Left lung (tissue), 10 donors: ENCODE data around the gene TTLL10. TPM values are rescaled to one million over a fixed set of nuclear protein-coding genes. Genes with fewer than 3 reads are reported as not detected.

Experiments used
- ATAC-seq: fragments of 200-7000 bp; cut with Tn5 transposase; one replicate; pipeline ENCODE4 v1.9.1; 2020; ENCODE audit warnings: moderate library complexity
- DNase-seq, 4 donors: peaks; one replicate each; pipeline ENCODE4 v3.0.0-alpha.2; 2013 to 2020
- H3K27ac ChIP-seq, 2 donors: fragments of 200-600 bp; sonication (generic) in 1 of 2; one replicate each; pipeline versions ENCODE4 v1.5.0 to v1.8.0; 2020 to 2021
- H3K27me3 ChIP-seq, 2 donors: fragments of 200-600 bp; sonication (generic) in 1 of 2; one replicate each; pipeline versions ENCODE4 v1.5.0 to v1.8.0; 2020 to 2021
- H3K36me3 ChIP-seq, 2 donors: fragments of 200-600 bp; sonication (generic) in 1 of 2; one replicate each; pipeline versions ENCODE4 v1.5.0 to v1.8.0; 2020 to 2021
- H3K4me1 ChIP-seq, 2 donors: fragments of 200-600 bp; one replicate each; pipeline ENCODE4 v1.8.0; 2021
- H3K4me3 ChIP-seq, 2 donors: fragments of 200-600 bp; sonication (generic) in 1 of 2; one replicate each; pipeline versions ENCODE4 v1.5.0 to v1.8.0; 2020 to 2021; ENCODE audit warnings: mild to moderate bottlenecking in 1 of 2
- H3K9me3 ChIP-seq, 2 donors: fragments of 200-600 bp; sonication (generic) in 1 of 2; one replicate each; pipeline versions ENCODE4 v1.5.0 to v1.8.0; 2020 to 2021
- intact Hi-C, 2 donors: fragments of 100-400 bp; cut with DNase I; formaldehyde crosslinking; loops; one replicate each; pipeline versions ENCODE4 v1.11.2 to v1.14.2; 2022
- polyA plus RNA-seq, 6 donors: library from polyadenylated mRNA; unstranded; fragments of 120-200 nt; gene quantifications; one replicate each; pipeline ENCODE4 v1.2.1, GENCODE V29; 2013; ENCODE audit not compliant: insufficient read length in 6 of 6
- total RNA-seq, 2 donors: library from RNA; stranded (reverse); fragmentation: NEBNext Ultra II Directional; extraction: Animal tissue kit (Norgen Biotek cat#: 25700); gene quantifications; one replicate each; pipeline ENCODE4 v1.2.1, GENCODE V29; 2021
- TF ChIP-seq, protein P1 (sequence below), 2 donors: fragments of 200-600 bp; sonication (generic) in 1 of 2; IDR thresholded peaks; one replicate each; pipeline versions ENCODE4 v1.5.0 to v1.8.0; 2021; ENCODE audit warnings: antibody characterized with exemption in 2 of 2
- donor health status: DM: no; HTN: yes; CAD: no.
- donor health status: DM: no; HTN: no; CAD: no.

Gene TTLL10
- total and polyA plus RNA-seq, 8 donors = 0.17 to 4.6 (median 1.7) TPM

GRCh38 chr1:1243807-1244191 is 70.1 kb downstream of the TTLL10 start:
- Histone ChIP-seq H3K27me3 (peaks cover 27 to 82% of the 10 kb centered on the region in 2 donors), H3K9me3 (no peaks in the 10 kb centered on the region), H3K4me3 (no peak overlapping the region), H3K27ac (no peak overlapping the region), H3K36me3 (no peaks in the 10 kb centered on the region), H3K4me1 (peaks cover 0 to 11% of the 10 kb centered on the region in 2 donors)
- TF ChIP-seq, protein P1, sequence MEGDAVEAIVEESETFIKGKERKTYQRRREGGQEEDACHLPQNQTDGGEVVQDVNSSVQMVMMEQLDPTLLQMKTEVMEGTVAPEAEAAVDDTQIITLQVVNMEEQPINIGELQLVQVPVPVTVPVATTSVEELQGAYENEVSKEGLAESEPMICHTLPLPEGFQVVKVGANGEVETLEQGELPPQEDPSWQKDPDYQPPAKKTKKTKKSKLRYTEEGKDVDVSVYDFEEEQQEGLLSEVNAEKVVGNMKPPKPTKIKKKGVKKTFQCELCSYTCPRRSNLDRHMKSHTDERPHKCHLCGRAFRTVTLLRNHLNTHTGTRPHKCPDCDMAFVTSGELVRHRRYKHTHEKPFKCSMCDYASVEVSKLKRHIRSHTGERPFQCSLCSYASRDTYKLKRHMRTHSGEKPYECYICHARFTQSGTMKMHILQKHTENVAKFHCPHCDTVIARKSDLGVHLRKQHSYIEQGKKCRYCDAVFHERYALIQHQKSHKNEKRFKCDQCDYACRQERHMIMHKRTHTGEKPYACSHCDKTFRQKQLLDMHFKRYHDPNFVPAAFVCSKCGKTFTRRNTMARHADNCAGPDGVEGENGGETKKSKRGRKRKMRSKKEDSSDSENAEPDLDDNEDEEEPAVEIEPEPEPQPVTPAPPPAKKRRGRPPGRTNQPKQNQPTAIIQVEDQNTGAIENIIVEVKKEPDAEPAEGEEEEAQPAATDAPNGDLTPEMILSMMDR (IDR thresholded peaks at IDR 0.05) = no peak
- no peak for DNase-seq
- no peak for ATAC-seq
- intact Hi-C loops = loop anchor here in 1 of 2 donors (10.0 kb wide), 1 partner anchor 119 kb away; no protein-coding TSS in a partner anchor

DNA sequence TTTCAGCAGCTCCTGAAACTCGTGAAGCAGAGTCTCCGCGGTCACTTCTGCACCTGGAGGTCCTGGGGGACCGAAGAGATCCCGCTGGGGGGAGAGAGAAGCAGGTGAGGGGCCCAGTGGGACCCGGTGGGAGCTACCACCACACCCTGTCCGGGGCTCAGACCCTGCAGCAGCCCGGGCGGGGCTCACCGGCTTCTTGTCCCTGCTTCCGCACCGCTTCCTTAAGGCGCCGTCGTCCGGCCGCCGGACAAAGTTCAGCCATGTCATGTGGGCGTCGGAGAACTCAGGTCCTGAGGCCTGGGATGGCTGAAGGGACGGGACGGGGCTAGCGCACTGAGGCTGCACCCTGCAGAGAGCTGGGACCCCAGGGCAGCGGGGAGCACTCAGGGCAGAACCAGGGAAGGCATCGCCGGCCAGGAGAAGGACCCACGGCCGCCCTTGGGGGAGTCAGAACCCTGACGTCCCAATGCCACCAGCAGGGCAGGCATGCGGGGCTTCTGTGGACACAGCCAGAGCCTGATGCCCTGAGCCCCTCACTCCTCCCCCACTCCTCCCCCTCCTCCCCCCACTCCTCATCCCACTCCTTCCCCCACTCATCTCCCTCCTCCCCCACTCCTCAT is 70.6 kb downstream of the TTLL10 start:
- Histone ChIP-seq H3K27me3 (peaks cover 22 to 77% of the 10 kb centered on the region in 2 donors), H3K4me1 (peaks cover 0 to 11% of the 10 kb centered on the region in 2 donors), H3K9me3 (no peaks in the 10 kb centered on the region), H3K4me3 (no peak overlapping the region), H3K36me3 (no peaks in the 10 kb centered on the region), H3K27ac (no peak overlapping the region)
- DNase-seq (no peak), ATAC-seq (no peak)
- intact Hi-C loops = loop anchor here in 1 of 2 donors (10.0 kb wide), 1 partner anchor 120 kb away; no protein-coding TSS in a partner anchor
- TF ChIP-seq, protein P1 (IDR thresholded peaks at IDR 0.05) = no peak

DNA sequence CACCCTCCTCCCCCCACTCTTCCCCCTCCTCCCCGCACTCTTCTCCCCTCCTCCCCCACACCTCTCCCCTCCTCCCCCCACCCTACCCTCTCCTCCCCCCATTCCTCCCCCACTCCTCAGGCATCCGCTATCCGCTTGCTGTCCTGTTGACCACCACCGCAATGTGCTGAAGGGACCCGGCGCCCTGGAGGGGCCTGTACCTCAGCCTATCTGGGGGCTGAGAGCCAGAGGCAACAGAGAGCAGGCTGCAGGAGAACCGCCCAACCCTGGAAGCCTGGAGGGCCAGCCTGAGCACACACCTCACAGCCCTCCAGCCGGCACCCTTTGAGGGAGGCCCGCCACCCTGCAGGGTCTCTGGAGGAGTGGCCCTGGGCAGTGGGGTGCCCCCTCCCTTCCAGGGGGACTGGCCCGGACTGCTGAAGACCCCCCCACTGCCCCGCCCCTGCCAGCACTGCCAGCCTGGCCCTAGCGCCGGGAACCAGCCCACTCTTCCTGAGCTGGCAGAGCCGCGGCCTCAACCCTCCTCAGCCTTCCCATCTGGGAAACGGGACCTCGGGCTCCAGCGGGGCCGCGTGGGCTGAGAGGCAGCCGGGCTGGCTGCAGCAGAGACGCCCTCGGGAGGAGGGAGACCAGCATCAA is 71.6 kb downstream of the TTLL10 start:
- intact Hi-C loops = loop anchor here in 1 of 2 donors (10.0 kb wide), 1 partner anchor 120 kb away; no protein-coding TSS in a partner anchor

DNA sequence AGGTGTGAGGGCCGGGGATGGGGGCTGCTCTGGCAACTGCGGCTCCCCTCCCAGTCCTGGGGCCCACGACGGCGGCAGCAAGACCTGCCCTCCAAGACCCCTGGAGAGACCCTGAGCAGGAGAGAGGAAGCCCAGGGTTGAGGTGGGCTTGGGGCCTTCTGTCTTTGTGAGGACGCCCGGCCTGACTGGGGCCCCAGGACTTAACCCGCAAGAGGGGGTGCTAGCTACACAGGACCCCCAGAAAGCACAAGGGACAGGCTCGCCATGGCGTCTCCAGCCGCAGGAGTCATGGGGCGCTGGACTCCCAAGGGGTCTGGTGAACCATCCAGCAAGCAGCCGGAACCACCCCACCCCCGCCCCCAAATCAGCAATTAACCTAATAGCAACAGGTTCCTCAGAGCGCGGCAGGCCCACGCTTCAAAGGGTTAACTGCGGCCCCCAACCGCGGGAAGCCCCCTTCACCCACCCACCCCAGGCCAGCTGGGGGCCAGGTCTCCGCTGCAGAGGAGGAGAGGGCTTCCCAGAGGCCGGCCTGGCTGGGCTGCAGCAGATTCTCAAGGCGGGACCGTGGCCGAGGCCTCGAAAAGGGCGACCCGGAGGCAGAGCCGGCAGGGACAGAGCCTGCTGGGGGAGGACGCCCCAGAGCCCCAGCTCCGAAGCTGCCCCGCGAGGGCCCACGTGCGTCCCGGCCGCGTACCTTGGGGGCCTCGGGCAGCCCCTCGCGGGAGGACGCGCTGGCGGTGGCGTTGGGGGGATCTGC is 72.3 kb downstream of the TTLL10 start:
- intact Hi-C loops = loop anchor here in 1 of 2 donors (10.0 kb wide), 1 partner anchor 121 kb away; no protein-coding TSS in a partner anchor

More for the DNA sequence above, 71.6 kb downstream of the TTLL10 start:
- Histone ChIP-seq H3K4me3 (no peak overlapping the region), H3K9me3 (no peaks in the 10 kb centered on the region), H3K36me3 (no peaks in the 10 kb centered on the region), H3K27ac (no peak overlapping the region), H3K4me1 (peaks cover 0 to 11% of the 10 kb centered on the region in 2 donors), H3K27me3 (peaks cover 16 to 67% of the 10 kb centered on the region in 2 donors)
- DNase-seq = no peak
- TF ChIP-seq, protein P1 (IDR thresholded peaks at IDR 0.05) = no peak
- ATAC-seq = no peak

More for the DNA sequence above, 72.3 kb downstream of the TTLL10 start:
- H3K9me3 ChIP-seq = no peaks in the 10 kb centered on the region
- no peak for ATAC-seq
- H3K27ac ChIP-seq = no peak overlapping the region
- peaks cover 16 to 60% of the 10 kb centered on the region in 2 donors for H3K27me3 ChIP-seq
- no peaks in the 10 kb centered on the region for H3K36me3 ChIP-seq
- no peak overlapping the region for H3K4me3 ChIP-seq
- peaks cover 0 to 11% of the 10 kb centered on the region in 2 donors for H3K4me1 ChIP-seq
- DNase-seq = no peak
- TF ChIP-seq, protein P1 (IDR thresholded peaks at IDR 0.05) = no peak
